ENCODE measurements around the gene CLASP1.

DNA sequence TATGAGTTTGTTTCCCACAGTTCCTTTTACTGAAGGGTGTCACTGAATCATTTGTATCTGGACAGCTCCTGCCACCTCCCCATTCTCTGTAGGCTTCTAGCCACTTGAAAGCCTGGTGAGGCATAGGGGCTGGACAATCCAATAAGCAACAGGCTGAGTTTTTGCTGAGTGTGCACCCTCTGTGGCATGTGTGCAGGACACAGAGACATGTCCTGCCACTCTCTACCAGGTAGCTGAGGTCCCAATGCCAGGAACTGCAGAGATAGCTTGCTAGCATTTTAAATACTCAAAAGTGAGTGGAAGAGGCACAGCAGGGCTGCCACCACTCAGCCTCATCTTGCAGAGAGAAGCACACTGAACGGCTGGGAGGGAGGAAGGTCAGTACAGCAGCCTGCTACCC is 287.0 kb downstream of the CLASP1 start:
- TF ChIP-seq, protein P1, sequence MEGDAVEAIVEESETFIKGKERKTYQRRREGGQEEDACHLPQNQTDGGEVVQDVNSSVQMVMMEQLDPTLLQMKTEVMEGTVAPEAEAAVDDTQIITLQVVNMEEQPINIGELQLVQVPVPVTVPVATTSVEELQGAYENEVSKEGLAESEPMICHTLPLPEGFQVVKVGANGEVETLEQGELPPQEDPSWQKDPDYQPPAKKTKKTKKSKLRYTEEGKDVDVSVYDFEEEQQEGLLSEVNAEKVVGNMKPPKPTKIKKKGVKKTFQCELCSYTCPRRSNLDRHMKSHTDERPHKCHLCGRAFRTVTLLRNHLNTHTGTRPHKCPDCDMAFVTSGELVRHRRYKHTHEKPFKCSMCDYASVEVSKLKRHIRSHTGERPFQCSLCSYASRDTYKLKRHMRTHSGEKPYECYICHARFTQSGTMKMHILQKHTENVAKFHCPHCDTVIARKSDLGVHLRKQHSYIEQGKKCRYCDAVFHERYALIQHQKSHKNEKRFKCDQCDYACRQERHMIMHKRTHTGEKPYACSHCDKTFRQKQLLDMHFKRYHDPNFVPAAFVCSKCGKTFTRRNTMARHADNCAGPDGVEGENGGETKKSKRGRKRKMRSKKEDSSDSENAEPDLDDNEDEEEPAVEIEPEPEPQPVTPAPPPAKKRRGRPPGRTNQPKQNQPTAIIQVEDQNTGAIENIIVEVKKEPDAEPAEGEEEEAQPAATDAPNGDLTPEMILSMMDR (IDR thresholded peaks at IDR 0.05): no peak
- TF ChIP-seq EZH2phosphoT487 (IDR thresholded peaks at IDR 0.05): no peak
- no peak for TF ChIP-seq EZH2 (IDR thresholded peaks at IDR 0.05)
